Upper lobe of left lung (tissue), 4 donors: ENCODE results near the gene CDC42.

Experiments
- CTCF ChIP-seq, 6 experiments: fragments of 450-650 bp in 4 of 6; fragments of 200-600 bp in 2 of 6; sonication (generic) in 2 of 6; IDR thresholded peaks; one replicate each; pipeline ENCODE4 v1.5.1; 2016 to 2019; ENCODE audit warnings: antibody characterized with exemption in 6 of 6
- POLR2A ChIP-seq, 4 donors: fragments of 450-650 bp; IDR thresholded peaks; one replicate each; pipeline ENCODE4 v1.5.1; 2016 to 2017; ENCODE audit warnings: antibody characterized with exemption in 4 of 4, mild to moderate bottlenecking in 2 of 4
- POLR2AphosphoS5 ChIP-seq, 2 donors: sonication (generic); formaldehyde crosslinking; IDR thresholded peaks; one replicate each; pipeline ENCODE4 v1.5.1; 2017; ENCODE audit warnings: antibody characterized with exemption in 2 of 2

GRCh38 chr1:22121421-22121911 lies 69.0 kb downstream of the CDC42 start:
- TF ChIP-seq POLR2A (IDR thresholded peaks at IDR 0.05), result no peak
- no peak for TF ChIP-seq CTCF (IDR thresholded peaks at IDR 0.05)
- no peak for TF ChIP-seq POLR2AphosphoS5 (IDR thresholded peaks at IDR 0.05)
